KMS-11 (cell line): ENCODE measurements around the gene DAB1.

Experiments used
- H2AFZ ChIP-seq: fragments of 200-600 bp; sonication (generic); 2 replicates; pipeline ENCODE4 v1.6.1; 2016; ENCODE audit warnings: antibody characterized with exemption, mixed run types, low read depth
- H3K27ac ChIP-seq: fragments of 200-600 bp; sonication (generic); 2 replicates; pipeline ENCODE4 v1.6.1; 2016; ENCODE audit warnings: mild to moderate bottlenecking, mixed run types
- H3K27me3 ChIP-seq: fragments of 200-600 bp; sonication (generic); 2 replicates; pipeline ENCODE4 v1.6.1; 2017; ENCODE audit warnings: mild to moderate bottlenecking, low read depth, mixed run types, moderate library complexity; ENCODE audit not compliant: insufficient read depth
- H3K36me3 ChIP-seq: fragments of 200-600 bp; sonication (generic); 2 replicates; pipeline ENCODE4 v1.6.1; 2017; ENCODE audit warnings: mild to moderate bottlenecking, mixed run types; ENCODE audit not compliant: insufficient read depth
- H3K4me1 ChIP-seq: fragments of 200-600 bp; sonication (generic); 2 replicates; pipeline ENCODE4 v1.6.1; 2016; ENCODE audit warnings: mild to moderate bottlenecking, low read depth, mixed run types; ENCODE audit not compliant: poor library complexity, severe bottlenecking
- H3K4me2 ChIP-seq: fragments of 200-600 bp; sonication (generic); 2 replicates; pipeline ENCODE4 v1.7.0; 2016; ENCODE audit warnings: mild to moderate bottlenecking, mixed run types
- H3K4me3 ChIP-seq: fragments of 200-600 bp; sonication (generic); IDR thresholded peaks from 2 replicates; pipeline ENCODE4 v1.6.1; 2017; ENCODE audit warnings: low read depth, low read length, mixed read lengths; ENCODE audit not compliant: insufficient read depth
- H3K79me2 ChIP-seq: fragments of 200-600 bp; sonication (generic); 2 replicates; pipeline ENCODE4 v1.6.1; 2016; ENCODE audit warnings: low read depth, mixed run types; ENCODE audit not compliant: insufficient read depth
- H3K9ac ChIP-seq: fragments of 200-600 bp; sonication (generic); 2 replicates; pipeline ENCODE4 v1.6.1; 2016; ENCODE audit warnings: mild to moderate bottlenecking, mixed run types
- H4K20me1 ChIP-seq: fragments of 200-600 bp; sonication (generic); 2 replicates; pipeline ENCODE4 v1.6.1; 2016; ENCODE audit warnings: mild to moderate bottlenecking, mixed run types; ENCODE audit not compliant: insufficient read depth
- CTCF ChIP-seq: fragments of 200-600 bp; sonication (generic); conservative IDR thresholded peaks from 2 replicates; pipeline ENCODE4 v1.6.1; 2017; ENCODE audit warnings: low read depth, mild to moderate bottlenecking, antibody characterized with exemption, low read length, moderate library complexity, mixed read lengths

Gene DAB1

GRCh38 chr1:57360846-57361407 lies 62.9 kb downstream of the DAB1 start:
- Histone ChIP-seq H3K4me3 (no peak overlapping the region), H3K4me1 (no peaks in the 10 kb centered on the region), H3K36me3 (no peaks in the 10 kb centered on the region), H4K20me1 (no peaks in the 10 kb centered on the region), H3K9ac (no peak overlapping the region), H3K27ac (no peak overlapping the region), H3K27me3 (no peaks in the 10 kb centered on the region), H3K4me2 (no peak overlapping the region), H2AFZ (no peak overlapping the region), H3K79me2 (no peaks in the 10 kb centered on the region)
- no peak for TF ChIP-seq CTCF

GRCh38 chr1:57357462-57357861 lies 66.4 kb downstream of the DAB1 start:
- no peak overlapping the region for H2AFZ ChIP-seq
- no peak for TF ChIP-seq CTCF

GRCh38 chr1:57353654-57354053 lies 70.2 kb downstream of the DAB1 start:
- Histone ChIP-seq H3K4me3 (no peak overlapping the region), H2AFZ (no peak overlapping the region), H3K4me1 (no peaks in the 10 kb centered on the region), H3K36me3 (no peaks in the 10 kb centered on the region), H3K9ac (no peak overlapping the region), H3K27ac (no peak overlapping the region), H3K27me3 (no peaks in the 10 kb centered on the region), H4K20me1 (no peaks in the 10 kb centered on the region), H3K4me2 (no peak overlapping the region), H3K79me2 (no peaks in the 10 kb centered on the region)
- TF ChIP-seq CTCF, result no peak

More at GRCh38 chr1:57357462-57357861, 66.4 kb downstream of the DAB1 start:
- H3K4me1 ChIP-seq, result no peaks in the 10 kb centered on the region
- H3K4me3 ChIP-seq, result no peak overlapping the region
- no peaks in the 10 kb centered on the region for H3K36me3 ChIP-seq
- no peak overlapping the region for H3K9ac ChIP-seq
- no peaks in the 10 kb centered on the region for H4K20me1 ChIP-seq
- H3K4me2 ChIP-seq, result no peak overlapping the region
- H3K27ac ChIP-seq, result no peak overlapping the region
- no peaks in the 10 kb centered on the region for H3K79me2 ChIP-seq
- no peaks in the 10 kb centered on the region for H3K27me3 ChIP-seq

GRCh38 chr1:57350610-57351009 lies 73.2 kb downstream of the DAB1 start:
- Histone ChIP-seq H3K36me3 (no peaks in the 10 kb centered on the region), H3K4me2 (no peak overlapping the region), H2AFZ (no peak overlapping the region), H4K20me1 (no peaks in the 10 kb centered on the region), H3K27ac (no peak overlapping the region), H3K4me1 (no peaks in the 10 kb centered on the region), H3K27me3 (no peaks in the 10 kb centered on the region), H3K4me3 (no peak overlapping the region), H3K9ac (no peak overlapping the region), H3K79me2 (no peaks in the 10 kb centered on the region)
- no peak for TF ChIP-seq CTCF
